GM20000 (cell line): ENCODE results near the gene PAQR7.
A peak's percentile ranks its signal among the peaks of the same experiment; 100 is the strongest.

Experiments used
- DNase-seq: peaks from one replicate; pipeline ENCODE4 v3.0.0; 2012; ENCODE audit warnings: low spot score
- CTCF ChIP-seq: IDR thresholded peaks from 2 replicates; pipeline ENCODE4 v1.5.1; 2012; ENCODE audit warnings: mild to moderate bottlenecking, control low read depth; ENCODE audit errors: extremely low read depth, missing control alignments

PAQR7 gene

GRCh38 chr1:25899792-25900191 lies 24.3 kb upstream of the PAQR7 start:
- TF ChIP-seq CTCF, result no peak
- no peak for DNase-seq

GRCh38 chr1:25898223-25899015 lies 22.9 kb upstream of the PAQR7 start:
- TF ChIP-seq CTCF, result no peak
- DNase-seq, result no peak

GRCh38 chr1:25897754-25898153 lies 22.2 kb upstream of the PAQR7 start:
- DNase-seq, result no peak

GRCh38 chr1:25896266-25896665 lies 20.8 kb upstream of the PAQR7 start:
- TF ChIP-seq CTCF, result no peak
- DNase-seq, result no peak

More at GRCh38 chr1:25897754-25898153, 22.2 kb upstream of the PAQR7 start:
- TF ChIP-seq CTCF, result no peak

GRCh38 chr1:25895365-25895990 lies 20.0 kb upstream of the PAQR7 start:
- DNase-seq, result peak; percentile 92
- TF ChIP-seq CTCF, result peak; percentile 88

- DNase-seq, result no peak
- no peak for TF ChIP-seq CTCF
Measured at GRCh38 chr1:25893116-25893515, 17.6 kb upstream of the PAQR7 start.

GRCh38 chr1:25891606-25892005 lies 16.1 kb upstream of the PAQR7 start:
- TF ChIP-seq CTCF, result no peak

More at GRCh38 chr1:25891606-25892005, 16.1 kb upstream of the PAQR7 start:
- no peak for DNase-seq
